ENCODE data around the gene TRIM39. TPM values are rescaled to one million over a fixed set of nuclear protein-coding genes. Genes with fewer than 3 reads are reported as not detected.

TRIM39 gene
- total RNA-seq, 6 experiments from 2014 or later = 3.3 to 7.5 (median 5.7) TPM

- peaks cover 0 to 5% of the 10 kb centered on the region in 2 donors for H3K27me3 ChIP-seq
- 58% methylated on average over 3 of the region's 3 CpGs for WGBS (ENCODE audit: insufficient coverage, low coverage, low lambda C conversion rate, missing lambda C conversion rate)
- no peak for DNase-seq
- H3K4me1 ChIP-seq = no peaks in the 10 kb centered on the region
- H3K9me3 ChIP-seq = no peaks in the 10 kb centered on the region
- TF ChIP-seq POLR2A (IDR thresholded peaks at IDR 0.05) (no peak), CTCF (IDR thresholded peaks at IDR 0.05) (no peak)
- ATAC-seq = no peak
- intact Hi-C loops (cut with DNase I) = loop anchor here in 1 of 2 donors (10.0 kb wide), 1 partner anchor 166 kb away; no protein-coding TSS in a partner anchor
- H3K4me3 ChIP-seq = no peak overlapping the region
- H3K27ac ChIP-seq = no peak overlapping the region
- no peaks in the 10 kb centered on the region for H3K36me3 ChIP-seq
Observed at GRCh38 chr6:30391240-30391639, 64.5 kb downstream of the TRIM39 start.

Small RNA genes within 50 kb of the gene (small RNA-seq; reads per million reads assigned to genes)
- 0 reads per million in 2 experiments for gene HLA-N

Other genes with a start within 250 kb of the TRIM39 start
- 1 to 10 TPM in 1 of 6 experiments, under 1 TPM in 5; 0.32 to 5.1 (median 0.60) TPM for gene TRIM31, start 213.8 kb upstream of the TRIM39 start, total RNA-seq
- gene TRIM40, start 190.8 kb upstream of the TRIM39 start, total RNA-seq = 1 to 10 TPM in 1 of 6 experiments, under 1 TPM in 1, not detected in 4; 0.18 to 5.2 TPM
- gene TRIM10, start 165.7 kb upstream of the TRIM39 start, total RNA-seq = 1 to 10 TPM in 5 of 6 experiments, under 1 TPM in 1; 0.74 to 2.4 (median 1.4) TPM
- gene TRIM15, start 163.4 kb upstream of the TRIM39 start, total RNA-seq = 10 to 100 TPM in 1 of 6 experiments, 1 to 10 TPM in 5; 1.7 to 17.7 (median 5.7) TPM
- 10 to 100 TPM; 28.8 to 47.5 (median 38.9) TPM for gene TRIM26, start 113.5 kb upstream of the TRIM39 start, total RNA-seq
- gene RPP21, start 18.2 kb downstream of the TRIM39 start, total RNA-seq = 10 to 100 TPM; 13.8 to 49.5 (median 16.3) TPM
- gene HLA-E, start 162.6 kb downstream of the TRIM39 start, total RNA-seq = 100 to 1,000 TPM; 116 to 257 (median 183) TPM
- 10 to 100 TPM in 5 of 6 experiments, 1 to 10 TPM in 1; 5.1 to 25.6 (median 19.8) TPM for gene GNL1, start 229.6 kb downstream of the TRIM39 start, total RNA-seq
- 1 to 10 TPM; 2.3 to 3.8 (median 2.6) TPM for gene PRR3, start 230.4 kb downstream of the TRIM39 start, total RNA-seq
- gene ABCF1, start 244.5 kb downstream of the TRIM39 start, total RNA-seq = 10 to 100 TPM; 23.3 to 35.2 (median 26.8) TPM